HG03097 (cell line): ENCODE data around the gene MYO1A.
"Not testable (repeated sequence)": the region's sequence is repeated elsewhere in the genome, so short reads cannot be mapped to it uniquely, and the experiment has no call there.

Experiments used
- ATAC-seq: cut with Tn5 transposase; IDR thresholded peaks from one replicate; pipeline ENCODE4 v1.9.1; 2021; ENCODE audit not compliant: unreplicated experiment, low FRiP score

The MYO1A gene

GRCh38 chr12:57087691-57088353, 37.9 kb upstream of the MYO1A start:
- ATAC-seq: peak; percentile 22

- peak; percentile 23 for ATAC-seq
These were observed 37.2 kb upstream of the MYO1A start for GRCh38 chr12:57087010-57087690.

DNA sequence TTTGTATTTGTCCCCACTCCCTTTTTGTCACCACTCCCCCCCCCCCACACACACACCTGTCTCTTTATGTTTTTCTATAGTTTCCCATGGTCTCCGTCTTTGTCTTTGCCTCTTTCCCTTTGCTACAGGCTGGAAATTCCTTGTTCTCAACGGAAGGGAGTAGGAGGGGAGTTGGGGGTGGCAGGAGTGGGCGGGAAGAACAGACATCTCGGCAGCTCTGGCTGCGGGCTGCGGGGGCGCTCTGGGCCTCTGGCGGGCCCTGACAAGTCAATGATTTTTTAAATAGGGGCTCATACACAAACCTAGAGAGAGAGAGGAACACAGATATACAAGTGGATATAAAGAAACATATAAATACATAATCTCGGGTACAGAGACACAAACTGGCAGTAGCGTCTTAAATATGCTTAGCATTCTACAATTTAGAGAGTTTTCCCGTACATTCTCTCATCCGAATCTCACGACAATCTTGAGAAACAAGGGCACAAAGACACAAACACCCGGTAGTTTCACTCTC, 36.6 kb upstream of the MYO1A start:
- ATAC-seq: no peak

- no peak for ATAC-seq
These were observed 36.1 kb upstream of the MYO1A start for GRCh38 chr12:57085999-57086492.

DNA sequence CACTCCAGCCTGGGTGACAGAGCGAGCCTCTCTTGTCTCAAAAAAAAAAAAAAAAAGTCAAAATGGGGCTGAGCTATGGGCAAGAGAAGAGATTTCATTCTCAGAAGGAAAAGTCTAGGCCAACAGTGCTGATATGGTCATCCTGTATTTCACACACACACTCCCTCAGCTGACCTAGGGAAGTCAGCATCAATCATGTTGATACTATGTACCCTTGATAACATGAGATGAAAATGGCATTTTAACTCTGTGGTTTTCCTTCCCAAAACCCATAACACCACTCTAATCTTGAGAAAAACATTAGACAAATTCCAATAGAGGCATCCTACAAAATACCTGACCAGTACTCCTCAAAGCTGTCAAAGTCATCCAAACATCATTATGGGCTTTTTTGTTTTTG, 30.9 kb upstream of the MYO1A start:
- no peak for ATAC-seq

- no peak for ATAC-seq
These were observed 29.9 kb upstream of the MYO1A start for GRCh38 chr12:57079821-57080220.

- peak; percentile 93 for ATAC-seq
These were observed 28.8 kb upstream of the MYO1A start, which contains the start of gene NEMP1 for GRCh38 chr12:57078519-57079404. Gene NEMP1, minus strand, starts transcription at chr12:57078791. Its CDS starts 46 bp downstream, at chr12:57078745.

DNA sequence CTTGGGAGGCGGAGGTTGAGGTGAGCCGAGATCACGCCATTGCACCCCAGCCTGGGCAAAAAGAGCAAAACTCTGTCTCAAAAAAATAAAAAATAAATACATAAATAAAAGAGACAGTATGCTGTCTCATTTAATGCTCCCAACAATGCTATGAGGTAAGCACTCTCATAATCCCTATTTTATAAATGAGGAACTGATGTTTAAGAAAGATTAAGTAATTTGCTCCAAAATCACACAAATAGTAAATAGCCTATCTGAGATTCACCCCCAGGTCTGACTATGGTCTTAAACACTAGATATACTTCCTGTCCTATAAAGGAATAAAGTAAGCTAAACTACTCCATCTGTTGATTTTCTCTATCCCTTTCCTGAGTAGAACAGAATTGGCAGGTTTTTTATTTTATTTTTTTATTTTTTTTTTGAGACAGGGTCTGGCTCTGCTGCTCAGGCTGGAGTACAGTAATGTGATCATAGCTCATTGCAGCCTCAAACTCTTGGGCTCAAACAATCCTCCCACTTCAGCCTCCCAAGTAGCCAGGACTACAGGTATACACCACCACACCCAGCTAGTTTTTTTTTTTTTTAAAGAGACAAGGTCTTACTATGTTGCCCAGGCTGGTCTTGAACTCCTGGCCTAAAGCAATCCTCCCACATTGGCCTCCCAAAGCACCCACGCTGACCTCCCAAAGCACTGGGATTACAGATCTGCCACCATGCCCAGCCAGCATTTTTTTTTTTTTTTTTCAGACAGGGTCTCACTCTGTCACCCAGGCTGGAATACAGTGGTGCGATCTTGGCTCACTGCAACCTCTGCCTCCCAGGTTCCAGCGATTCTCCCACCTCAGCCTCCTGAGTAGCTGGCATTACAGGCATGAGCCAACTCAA, 23.9 kb upstream of the MYO1A start:
- ATAC-seq: not testable (repeated sequence)

DNA sequence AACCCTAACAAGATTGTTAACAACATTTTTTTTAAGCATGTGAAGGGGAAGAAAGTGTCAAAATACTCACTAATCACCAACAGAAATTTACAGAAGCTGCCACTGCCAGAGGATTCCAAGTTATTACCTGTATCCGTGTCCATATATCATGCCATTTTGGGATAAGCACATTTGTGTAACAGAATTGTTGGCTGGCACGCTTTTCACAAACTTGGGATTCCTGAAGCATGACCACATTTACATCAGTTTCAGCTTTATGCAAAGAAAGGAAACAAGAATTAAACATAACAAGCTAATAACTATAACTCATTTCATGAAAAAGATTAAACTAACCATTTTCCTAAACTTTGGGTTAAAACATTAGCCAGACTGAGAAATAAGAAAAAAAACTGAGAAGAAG, 22.7 kb upstream of the MYO1A start:
- no peak for ATAC-seq

GRCh38 chr12:57069523-57069922, 19.6 kb upstream of the MYO1A start:
- peak; percentile 78 for ATAC-seq

- no peak for ATAC-seq
These were observed 16.3 kb upstream of the MYO1A start for GRCh38 chr12:57066245-57066644.

DNA sequence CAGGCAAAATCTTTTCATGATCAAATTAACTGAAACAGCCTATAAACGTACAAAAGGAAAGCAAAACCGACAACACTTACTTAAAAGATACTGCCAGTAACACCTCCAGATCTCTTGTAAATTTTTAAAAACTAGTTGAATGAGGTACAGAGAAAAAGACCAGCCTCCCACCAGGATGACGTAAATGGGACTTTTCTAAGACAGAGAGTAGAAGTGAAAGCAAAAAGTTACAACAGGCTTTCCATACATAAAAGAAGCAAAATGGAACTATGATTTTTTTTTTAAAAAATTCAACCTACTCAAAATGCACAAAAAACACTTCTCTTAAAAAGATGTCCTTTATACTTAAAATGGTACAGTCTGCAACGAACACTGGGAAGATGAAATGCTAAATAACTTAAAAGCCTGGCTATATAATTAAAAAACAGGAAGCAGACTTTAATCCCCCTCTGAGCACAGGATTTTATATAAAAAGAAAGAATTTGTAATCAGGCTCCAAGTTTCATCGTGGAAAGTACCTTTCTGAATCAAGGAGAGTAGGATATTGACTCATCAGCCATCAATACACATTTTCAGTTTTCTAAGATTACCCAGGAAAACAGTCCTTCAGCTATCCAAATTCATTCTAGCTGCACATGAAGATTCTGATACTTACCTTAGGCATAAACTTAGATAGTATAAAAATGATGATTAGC, 14.2 kb upstream of the MYO1A start:
- peak; percentile 79 for ATAC-seq

DNA sequence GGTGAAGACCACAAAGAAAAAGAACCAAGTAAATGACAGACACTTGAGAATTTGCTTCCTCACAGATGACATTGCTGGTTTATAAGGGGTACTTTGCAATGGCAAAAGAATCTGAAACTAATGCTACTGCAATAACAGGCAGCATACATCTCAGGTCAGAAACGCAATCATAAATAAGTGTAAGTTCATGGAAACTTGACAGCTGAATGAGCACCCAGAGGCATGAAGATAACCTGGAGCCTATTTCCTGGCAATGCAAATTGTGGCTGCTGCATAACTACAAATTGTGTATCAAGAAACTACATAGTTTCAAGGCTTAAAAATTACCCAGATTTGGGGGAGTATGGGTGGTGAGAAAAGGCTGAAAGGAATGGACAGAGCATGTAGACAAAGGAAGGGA, 8.5 kb upstream of the MYO1A start:
- ATAC-seq: no peak

GRCh38 chr12:57057067-57057751, 7.3 kb upstream of the MYO1A start:
- no peak for ATAC-seq

DNA sequence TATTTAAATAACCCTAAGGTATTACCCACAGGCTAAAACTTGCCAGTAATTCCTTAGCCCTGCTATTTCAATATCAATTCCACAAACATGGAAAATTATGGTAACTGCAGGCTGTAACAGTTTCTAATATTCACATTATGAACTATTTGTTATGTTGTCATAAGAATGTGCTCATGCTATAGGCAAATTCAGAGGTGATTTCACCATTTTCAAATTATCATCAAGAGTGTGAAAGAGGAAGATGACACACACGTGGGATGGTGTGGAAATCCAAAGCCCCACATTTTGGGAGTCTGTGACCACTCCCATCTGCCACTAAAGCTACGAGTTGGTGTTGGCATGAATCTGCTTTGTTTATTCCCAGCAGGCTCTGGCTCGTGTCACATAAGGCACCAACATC, 5.9 kb upstream of the MYO1A start:
- ATAC-seq: no peak

DNA sequence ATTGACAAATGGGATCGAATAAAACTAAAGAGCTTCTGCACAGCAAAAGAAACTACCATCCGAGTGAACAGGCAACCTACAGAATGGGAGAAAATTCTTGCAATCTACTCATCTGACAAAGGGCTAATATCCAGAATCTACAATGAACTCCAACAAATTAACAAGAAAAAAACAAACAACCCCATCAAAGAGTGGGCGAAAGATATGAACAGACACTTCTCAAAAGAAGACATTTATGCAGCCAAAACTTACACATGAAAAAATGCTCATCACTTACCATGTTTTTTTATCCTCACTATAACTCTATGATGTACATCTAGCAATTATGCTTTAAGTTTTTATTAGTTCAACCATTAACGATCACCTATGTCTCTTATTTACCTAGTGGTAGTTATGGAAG, 4.0 kb upstream of the MYO1A start:
- ATAC-seq: not testable (repeated sequence)

- not testable (repeated sequence) for ATAC-seq
These were observed 3.2 kb upstream of the MYO1A start for GRCh38 chr12:57053146-57053545.

GRCh38 chr12:57051011-57051410, 1.1 kb upstream of the MYO1A start:
- ATAC-seq: no peak

- ATAC-seq: no peak
These were observed 846 bp downstream of the MYO1A start for GRCh38 chr12:57049119-57049446.
